RPMI8226 (cell line): ENCODE data around the gene ACADSB.
A peak's percentile ranks its signal among the peaks of the same experiment; 100 is the strongest.

Source experiments
- DNase-seq: peaks from one replicate; pipeline ENCODE4 v3.0.0-alpha.2; 2015

Gene ACADSB

GRCh38 chr10:123043409-123043925 lies 34.7 kb downstream of the ACADSB start:
- peak; percentile 74 for DNase-seq

- DNase-seq, result no peak
Observed at GRCh38 chr10:123044391-123044790, 35.6 kb downstream of the ACADSB start.

- no peak for DNase-seq
Observed at GRCh38 chr10:123045961-123046731, 37.3 kb downstream of the ACADSB start.

DNA sequence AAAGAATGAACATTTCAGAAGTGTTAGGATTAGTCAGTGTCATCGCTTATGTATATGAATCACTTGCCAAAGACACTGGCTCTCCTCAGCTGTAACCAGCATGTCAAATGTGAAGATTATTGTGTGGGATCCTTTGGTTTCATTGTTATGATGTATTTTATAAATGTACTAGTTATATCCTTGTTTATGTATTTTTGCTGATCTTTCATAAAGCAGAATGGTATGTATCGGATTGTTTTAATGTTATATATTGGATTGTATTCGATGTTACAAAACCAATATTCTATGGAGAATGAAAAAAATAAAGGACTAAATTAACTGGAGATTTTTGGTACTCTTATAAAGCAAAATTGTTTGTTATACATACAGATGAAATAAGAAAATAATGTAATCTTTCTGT lies 49.2 kb downstream of the ACADSB start:
- DNase-seq, result no peak

GRCh38 chr10:123061865-123062264 lies 53.1 kb downstream of the ACADSB start:
- DNase-seq, result no peak

GRCh38 chr10:123062726-123063125 lies 53.9 kb downstream of the ACADSB start:
- no peak for DNase-seq

DNA sequence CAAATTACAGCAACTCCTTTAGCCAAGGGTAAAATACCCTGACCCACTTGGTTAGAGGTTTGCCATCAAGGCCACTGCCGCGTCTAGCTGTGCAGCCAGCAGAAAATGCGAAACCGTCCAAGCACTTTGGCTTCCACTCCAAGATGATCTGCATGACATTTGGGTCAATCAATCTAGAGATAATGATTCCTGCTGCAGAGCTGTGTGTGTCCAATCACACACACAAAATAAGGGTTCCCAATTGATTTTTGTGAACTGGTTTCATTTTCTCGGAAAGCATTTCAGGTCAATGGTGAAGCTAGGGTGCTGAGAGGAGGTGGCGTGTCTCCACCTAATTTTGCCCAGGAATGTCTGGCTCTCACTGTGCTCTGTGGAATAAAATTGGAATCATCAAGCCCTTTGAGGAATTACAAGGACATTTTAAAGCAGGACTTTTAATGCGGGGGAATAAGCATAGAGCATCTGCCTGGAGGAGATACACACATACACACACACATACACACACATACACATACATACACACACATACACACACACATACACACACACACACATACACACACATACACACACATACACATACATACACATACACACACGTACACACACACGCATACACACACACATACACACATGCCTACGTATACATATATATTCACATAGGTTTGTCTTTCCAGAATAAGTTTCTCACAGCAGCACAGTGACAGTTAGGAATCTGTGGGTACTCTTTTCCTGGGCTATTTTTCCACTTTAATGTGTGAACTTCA lies 59.5 kb downstream of the ACADSB start:
- DNase-seq, result no peak

DNA sequence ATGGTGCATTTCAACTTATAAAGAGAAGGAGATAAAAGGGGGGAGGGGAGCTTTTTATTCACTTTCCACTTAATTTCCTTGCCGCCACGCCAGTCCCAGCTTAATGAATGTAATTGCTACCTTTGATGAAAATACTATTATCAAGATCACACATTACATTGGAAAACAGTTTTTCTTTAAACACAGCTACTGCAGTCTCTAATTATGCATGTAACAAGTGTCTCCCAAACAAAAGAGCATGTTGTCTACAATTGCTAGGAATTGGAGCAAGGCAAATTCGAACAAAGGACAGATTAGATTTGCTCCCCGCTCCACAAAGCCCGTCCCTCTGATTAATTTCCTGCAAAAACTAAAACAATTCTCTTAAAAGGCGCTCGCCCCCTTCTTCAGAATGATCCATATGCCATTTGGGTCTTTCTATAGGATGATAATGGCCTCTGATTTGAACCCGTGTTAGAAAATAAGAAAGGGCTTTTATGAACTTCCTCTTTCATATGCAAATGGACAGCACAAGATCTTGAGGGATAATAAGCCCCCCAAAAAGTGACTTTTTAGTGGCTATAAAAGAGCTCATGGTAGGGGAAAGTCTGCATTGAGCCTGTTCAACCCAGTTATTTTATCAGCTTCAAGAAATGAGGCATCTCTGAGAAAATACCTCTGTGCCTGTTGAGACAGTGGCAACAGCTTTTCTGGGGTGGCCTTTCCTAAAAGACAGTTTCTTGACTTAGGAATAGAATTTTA lies 60.6 kb downstream of the ACADSB start:
- no peak for DNase-seq

DNA sequence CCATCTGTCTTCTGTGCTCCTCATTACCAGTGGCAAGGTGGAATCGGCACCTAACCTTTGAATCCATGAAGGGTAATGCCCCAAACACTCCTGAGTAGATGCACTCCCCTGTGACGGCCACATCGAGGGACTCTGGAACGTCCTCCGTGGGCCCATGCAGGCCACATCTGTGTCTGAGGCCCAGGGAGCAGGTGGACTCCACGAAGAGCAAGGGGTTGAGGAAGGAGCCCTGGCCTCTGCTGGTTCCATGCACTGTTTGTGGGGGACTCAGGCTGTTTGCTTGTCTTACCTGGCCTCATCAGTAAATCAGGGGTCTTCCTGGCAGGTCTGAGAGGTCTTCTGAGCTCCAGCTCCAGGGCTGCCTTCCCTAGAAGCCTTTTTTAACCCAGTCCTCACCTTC lies 64.4 kb downstream of the ACADSB start:
- no peak for DNase-seq

- no peak for DNase-seq
Observed at GRCh38 chr10:123074215-123074614, 65.4 kb downstream of the ACADSB start.

DNA sequence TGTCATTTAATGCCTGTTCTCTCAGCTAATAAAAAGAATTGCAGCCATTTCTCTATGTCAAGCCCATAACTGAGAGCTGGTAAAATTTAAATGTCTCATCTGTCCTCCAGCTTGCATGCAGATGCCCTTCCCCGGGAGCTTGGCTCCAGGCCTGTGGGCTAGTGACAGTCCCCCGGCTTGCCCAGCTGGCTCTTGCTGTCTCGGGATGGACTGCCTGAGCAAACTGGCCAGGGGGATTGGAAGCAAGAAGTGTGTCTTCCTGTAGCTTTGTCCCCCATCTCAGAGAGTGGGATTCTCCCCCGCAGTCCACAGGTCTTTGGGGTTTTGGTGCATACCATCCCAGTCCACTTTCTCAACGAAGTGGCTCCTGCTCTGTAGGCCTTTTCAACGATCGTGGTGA lies 73.1 kb downstream of the ACADSB start:
- DNase-seq, result no peak

GRCh38 chr10:123083811-123084210 lies 75.0 kb downstream of the ACADSB start:
- no peak for DNase-seq

GRCh38 chr10:123086281-123086680 lies 77.5 kb downstream of the ACADSB start:
- no peak for DNase-seq

DNA sequence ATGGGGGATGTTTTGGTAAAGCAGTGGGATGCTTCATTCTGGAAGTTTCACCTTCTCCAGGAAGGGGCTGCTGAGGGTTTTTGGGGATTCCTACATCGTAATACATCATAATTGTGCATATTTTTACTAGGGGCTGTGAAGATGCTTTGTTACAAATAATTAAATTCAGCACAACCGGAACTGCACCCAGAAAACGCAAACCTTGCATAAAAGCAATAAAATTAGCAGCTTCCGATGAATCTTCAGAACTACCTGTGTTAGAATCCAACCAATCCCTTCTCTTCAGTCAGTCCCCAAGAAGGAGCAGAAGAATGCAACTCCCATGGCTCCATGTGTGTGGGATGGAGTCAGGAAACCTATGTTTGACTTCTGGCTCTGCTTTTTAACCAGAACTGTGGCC lies 78.5 kb downstream of the ACADSB start:
- no peak for DNase-seq

DNA sequence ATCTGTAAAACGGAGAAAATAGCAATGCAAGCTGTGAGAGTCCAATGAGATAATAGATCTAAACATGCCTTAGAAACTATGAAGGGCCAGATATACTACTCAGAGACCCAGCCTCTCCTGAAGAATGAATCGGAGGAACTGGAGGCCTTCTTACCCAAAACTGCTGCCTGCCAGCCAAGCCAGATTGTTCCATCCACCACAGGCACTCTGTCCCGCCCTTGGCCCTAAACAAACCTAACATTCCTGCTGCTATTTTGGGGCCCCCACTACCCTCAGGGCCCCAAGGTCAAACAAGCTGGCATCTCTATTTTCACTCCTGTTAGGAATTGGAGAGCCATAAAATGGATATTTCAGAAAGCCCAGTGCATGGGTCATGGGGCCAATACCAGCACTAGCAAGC lies 79.0 kb downstream of the ACADSB start:
- no peak for DNase-seq

- DNase-seq, result no peak
Observed at GRCh38 chr10:123092635-123093414, 84.0 kb downstream of the ACADSB start.

DNA sequence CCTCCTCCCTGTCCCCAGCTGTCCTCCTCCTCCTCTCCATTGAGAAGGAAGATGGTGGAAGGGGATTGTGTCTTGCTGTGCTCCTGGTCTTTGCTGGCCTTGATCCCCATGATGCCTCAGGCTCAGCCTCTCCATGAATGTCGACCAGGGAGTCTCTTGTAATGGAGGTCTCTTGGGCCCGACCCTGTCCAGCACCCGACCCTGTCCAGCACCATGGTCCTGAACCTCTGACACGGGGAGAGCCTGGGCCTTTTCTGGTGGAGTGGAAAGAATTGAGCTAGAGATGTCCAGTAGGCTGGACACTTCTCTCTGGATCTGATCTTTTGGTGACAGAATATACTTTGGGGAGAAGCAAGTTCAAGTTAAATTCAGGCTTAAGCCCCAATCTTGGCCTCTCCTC lies 84.7 kb downstream of the ACADSB start:
- DNase-seq, result no peak

DNA sequence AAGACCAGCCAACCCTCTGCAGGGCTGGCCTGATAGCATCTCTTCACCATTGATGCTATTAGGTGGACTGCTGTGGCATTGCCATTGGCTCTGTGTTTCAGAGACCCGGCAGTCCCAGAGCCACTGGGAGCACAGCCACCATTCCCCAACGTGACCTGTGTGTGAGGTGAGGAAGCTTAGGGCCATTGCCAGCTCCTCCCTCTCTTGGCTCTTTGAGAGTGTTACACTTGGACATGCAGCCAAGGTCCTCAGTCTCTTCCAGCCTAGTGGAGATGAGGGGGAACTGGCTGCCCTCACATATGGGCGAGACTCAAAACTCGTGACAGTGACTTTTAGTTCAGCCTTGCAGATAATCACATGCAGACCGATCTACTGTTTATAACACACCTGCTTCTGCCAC lies 87.6 kb downstream of the ACADSB start:
- no peak for DNase-seq

- DNase-seq, result no peak
Observed at GRCh38 chr10:123097039-123097438, 88.2 kb downstream of the ACADSB start.

DNA sequence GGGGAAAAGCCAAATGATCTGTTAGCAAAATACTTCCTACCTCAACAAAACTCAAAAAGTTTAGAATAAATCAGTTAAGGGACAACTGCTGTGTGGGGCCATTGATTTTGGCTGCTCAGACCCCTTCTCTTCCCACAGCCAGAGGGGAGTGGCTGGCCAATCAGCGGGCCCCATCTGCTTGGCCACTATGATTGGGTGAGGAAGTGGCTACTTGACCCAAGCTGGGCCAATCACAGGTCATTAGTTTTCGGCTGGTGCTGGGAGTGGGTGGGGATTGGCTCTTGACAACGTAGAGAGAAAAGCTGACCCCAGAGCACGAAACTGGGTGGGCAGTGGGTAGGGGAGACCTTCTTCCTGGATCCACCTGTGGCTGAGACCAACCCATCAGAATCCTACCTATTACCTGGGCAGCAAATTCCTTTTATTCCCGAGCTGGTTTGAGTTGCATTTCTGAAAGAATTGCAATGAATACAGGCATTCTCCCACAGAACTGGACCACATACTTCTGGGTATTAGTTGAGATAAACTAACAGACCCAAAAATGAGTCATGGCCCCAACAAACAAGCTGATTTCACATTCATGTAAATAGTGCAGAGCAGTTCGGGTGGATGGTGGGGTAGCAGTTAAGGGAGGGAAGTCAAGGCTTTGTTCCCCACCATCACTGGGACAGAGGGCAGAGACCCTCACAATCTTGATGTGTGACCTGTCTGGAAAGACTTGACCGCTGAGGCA lies 91.4 kb downstream of the ACADSB start:
- DNase-seq, result no peak

DNA sequence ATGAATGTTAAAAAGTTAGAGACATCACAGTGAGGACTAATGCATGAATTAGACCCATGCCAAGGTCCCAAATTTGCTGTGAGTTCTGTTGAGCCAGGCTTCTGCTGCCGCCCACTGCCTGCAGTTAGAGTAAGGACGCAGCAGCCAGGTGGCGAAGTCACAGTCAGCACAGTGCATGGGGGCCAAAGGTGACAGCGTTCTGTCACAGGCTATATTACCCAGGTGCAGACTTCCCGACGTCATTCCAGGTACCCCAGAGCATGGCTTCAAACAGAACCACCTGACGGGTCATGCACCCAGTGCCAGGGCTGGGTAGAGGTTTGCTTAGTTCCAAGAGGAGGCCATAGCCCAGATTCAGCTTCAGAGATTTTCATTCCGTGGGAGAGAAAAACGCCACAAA lies 93.1 kb downstream of the ACADSB start:
- no peak for DNase-seq

DNA sequence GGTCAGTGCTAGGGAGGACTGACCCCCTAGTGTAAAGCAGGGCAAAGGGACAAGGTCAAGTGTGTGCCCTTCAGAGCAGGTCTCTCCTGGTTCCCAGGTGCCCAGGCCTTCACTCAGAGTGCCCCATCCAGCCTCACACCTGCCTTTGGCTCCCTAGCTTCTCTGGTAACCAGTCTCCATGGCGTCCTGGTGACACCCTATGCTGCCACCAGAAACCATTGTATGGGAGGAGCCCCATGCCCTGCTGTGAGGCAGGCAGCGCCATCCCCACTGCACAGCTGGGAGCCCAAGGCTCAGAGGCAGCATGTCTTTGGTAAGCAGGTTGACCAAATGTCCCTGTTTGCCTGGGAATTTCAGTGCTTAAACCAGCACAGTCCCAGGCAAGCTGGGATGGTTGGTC lies 93.9 kb downstream of the ACADSB start:
- DNase-seq, result no peak
